ENCODE measurements around the gene IL22RA2.

The IL22RA2 gene

GRCh38 chr6:137115658-137116057 is 57.8 kb downstream of the IL22RA2 start:
- DNase-seq (ENCODE audit: low spot score): no peak
- Histone ChIP-seq H2BK12ac (ENCODE audit: low read length) (no peak overlapping the region), H3K18ac (ENCODE audit: low read length) (no peak overlapping the region)

GRCh38 chr6:137112067-137112355 is 61.4 kb downstream of the IL22RA2 start:
- no peak overlapping the region for H2AFZ ChIP-seq (ENCODE audit: low read length)
- H3K4ac ChIP-seq (ENCODE audit: low read length): no peak overlapping the region
- no peak for DNase-seq (ENCODE audit: low spot score)
- WGBS, 2 donors (ENCODE audit: extremely low coverage in 2 of 2, insufficient read length in 2 of 2, insufficient replicate concordance in 1 of 2): no CpG with 5 or more reads among the region's 5 CpGs
- no peak overlapping the region for H2BK15ac ChIP-seq (ENCODE audit: low read length)
- no peak overlapping the region for H2BK120ac ChIP-seq (ENCODE audit: low read depth, low read length)
- H3K79me1 ChIP-seq (ENCODE audit: low read depth, low read length): no peaks in the 10 kb centered on the region
- no peak overlapping the region for H3K9ac ChIP-seq (ENCODE audit: low read depth, low read length, poor library complexity)
- H3K18ac ChIP-seq (ENCODE audit: low read length): no peak overlapping the region
- no peak overlapping the region for H3K27ac ChIP-seq (replicated peaks; ENCODE audit: low read length)
- H3K9me3 ChIP-seq (replicated peaks in 1 of 2; ENCODE audit: control insufficient read depth in 2 of 2, insufficient read depth in 1 of 2, low read depth in 1 of 2, low read length in 2 of 2): peaks cover 0 to under 1% of the 10 kb centered on the region in 2 donors
- H4K8ac ChIP-seq (ENCODE audit: low read depth, low read length): no peak overlapping the region
- no peak overlapping the region for H3K4me3 ChIP-seq (ENCODE audit: low read length in 2 of 2)
- H4K91ac ChIP-seq (ENCODE audit: low read depth, low read length, poor library complexity): no peak overlapping the region
- H3K27me3 ChIP-seq (ENCODE audit: control insufficient read depth in 3 of 3, insufficient read depth in 3 of 3, low read depth in 1 of 3, low read length in 3 of 3): no peaks in the 10 kb centered on the region
- H2BK5ac ChIP-seq (ENCODE audit: low read length): no peak overlapping the region
- no peaks in the 10 kb centered on the region for H3K4me1 ChIP-seq (ENCODE audit: control insufficient read depth in 2 of 2, insufficient read depth in 1 of 2, low read depth in 1 of 2, low read length in 2 of 2)
- no peaks in the 10 kb centered on the region for H3K36me3 ChIP-seq (replicated peaks in 1 of 2; ENCODE audit: control insufficient read depth in 2 of 2, insufficient read depth in 2 of 2, low read length in 2 of 2)
- H3K14ac ChIP-seq (ENCODE audit: low read length): no peak overlapping the region
- no peak overlapping the region for H3K4me2 ChIP-seq (ENCODE audit: insufficient read depth, low read length, poor library complexity, severe bottlenecking)
- no peak overlapping the region for H2BK12ac ChIP-seq (ENCODE audit: low read length)
- no peak overlapping the region for H2AK5ac ChIP-seq (ENCODE audit: low read depth, low read length)
- no peak overlapping the region for H3K23ac ChIP-seq (ENCODE audit: low read depth, low read length, poor library complexity)

More at GRCh38 chr6:137115658-137116057, 57.8 kb downstream of the IL22RA2 start:
- Histone ChIP-seq H3K23ac (ENCODE audit: low read depth, low read length, poor library complexity) (no peak overlapping the region), H3K27ac (replicated peaks; ENCODE audit: low read length) (no peak overlapping the region), H3K9ac (ENCODE audit: low read depth, low read length, poor library complexity) (no peak overlapping the region), H2AK5ac (ENCODE audit: low read depth, low read length) (no peak overlapping the region), H2AFZ (ENCODE audit: low read length) (no peak overlapping the region), H3K4me3 (ENCODE audit: low read length in 2 of 2) (no peak overlapping the region), H3K4me1 (ENCODE audit: control insufficient read depth in 2 of 2, insufficient read depth in 1 of 2, low read depth in 1 of 2, low read length in 2 of 2) (peaks cover 0 to 2% of the 10 kb centered on the region in 2 donors), H3K4ac (ENCODE audit: low read length) (no peak overlapping the region), H3K36me3 (replicated peaks in 1 of 2; ENCODE audit: control insufficient read depth in 2 of 2, insufficient read depth in 2 of 2, low read length in 2 of 2) (no peaks in the 10 kb centered on the region), H3K79me1 (ENCODE audit: low read depth, low read length) (no peaks in the 10 kb centered on the region), H2BK5ac (ENCODE audit: low read length) (no peak overlapping the region), H4K8ac (ENCODE audit: low read depth, low read length) (no peak overlapping the region), H3K27me3 (ENCODE audit: control insufficient read depth in 3 of 3, insufficient read depth in 3 of 3, low read depth in 1 of 3, low read length in 3 of 3) (no peaks in the 10 kb centered on the region), H3K14ac (ENCODE audit: low read length) (no peak overlapping the region), H2BK120ac (ENCODE audit: low read depth, low read length) (no peak overlapping the region), H2BK15ac (ENCODE audit: low read length) (no peak overlapping the region), H3K4me2 (ENCODE audit: insufficient read depth, low read length, poor library complexity, severe bottlenecking) (no peak overlapping the region), H3K9me3 (replicated peaks in 1 of 2; ENCODE audit: control insufficient read depth in 2 of 2, insufficient read depth in 1 of 2, low read depth in 1 of 2, low read length in 2 of 2) (peaks cover 4 to 11% of the 10 kb centered on the region in 2 donors), H4K91ac (ENCODE audit: low read depth, low read length, poor library complexity) (no peak overlapping the region)
- no CpG with 5 or more reads among the region's 2 CpGs for WGBS, 2 donors (ENCODE audit: extremely low coverage in 2 of 2, insufficient read length in 2 of 2, insufficient replicate concordance in 1 of 2)

- H3K79me1 ChIP-seq (ENCODE audit: low read depth, low read length): no peaks in the 10 kb centered on the region
- no peak overlapping the region for H3K4me3 ChIP-seq (ENCODE audit: low read length in 2 of 2)
- no peak overlapping the region for H2BK120ac ChIP-seq (ENCODE audit: low read depth, low read length)
- H3K27ac ChIP-seq (replicated peaks; ENCODE audit: low read length): no peak overlapping the region
- no peak for DNase-seq (ENCODE audit: low spot score)
- H2BK5ac ChIP-seq (ENCODE audit: low read length): no peak overlapping the region
- no peak overlapping the region for H3K9ac ChIP-seq (ENCODE audit: low read depth, low read length, poor library complexity)
- H4K8ac ChIP-seq (ENCODE audit: low read depth, low read length): no peak overlapping the region
- no peak overlapping the region for H2AK5ac ChIP-seq (ENCODE audit: low read depth, low read length)
- no peak overlapping the region for H3K18ac ChIP-seq (ENCODE audit: low read length)
- H4K91ac ChIP-seq (ENCODE audit: low read depth, low read length, poor library complexity): no peak overlapping the region
- H3K27me3 ChIP-seq (ENCODE audit: control insufficient read depth in 3 of 3, insufficient read depth in 3 of 3, low read depth in 1 of 3, low read length in 3 of 3): no peaks in the 10 kb centered on the region
- no peaks in the 10 kb centered on the region for H3K4me1 ChIP-seq (ENCODE audit: control insufficient read depth in 2 of 2, insufficient read depth in 1 of 2, low read depth in 1 of 2, low read length in 2 of 2)
- no peak overlapping the region for H2AFZ ChIP-seq (ENCODE audit: low read length)
- H3K36me3 ChIP-seq (replicated peaks in 1 of 2; ENCODE audit: control insufficient read depth in 2 of 2, insufficient read depth in 2 of 2, low read length in 2 of 2): no peaks in the 10 kb centered on the region
- H3K9me3 ChIP-seq (replicated peaks in 1 of 2; ENCODE audit: control insufficient read depth in 2 of 2, insufficient read depth in 1 of 2, low read depth in 1 of 2, low read length in 2 of 2): no peaks in the 10 kb centered on the region
- H3K4me2 ChIP-seq (ENCODE audit: insufficient read depth, low read length, poor library complexity, severe bottlenecking): no peak overlapping the region
- H3K14ac ChIP-seq (ENCODE audit: low read length): no peak overlapping the region
- no CpG with 5 or more reads among the region's 2 CpGs for WGBS, 2 donors (ENCODE audit: extremely low coverage in 2 of 2, insufficient read length in 2 of 2, insufficient replicate concordance in 1 of 2)
- no peak overlapping the region for H2BK15ac ChIP-seq (ENCODE audit: low read length)
- no peak overlapping the region for H3K4ac ChIP-seq (ENCODE audit: low read length)
- no peak overlapping the region for H2BK12ac ChIP-seq (ENCODE audit: low read length)
- no peak overlapping the region for H3K23ac ChIP-seq (ENCODE audit: low read depth, low read length, poor library complexity)
These were observed 62.0 kb downstream of the IL22RA2 start for GRCh38 chr6:137111296-137112066.

DNA sequence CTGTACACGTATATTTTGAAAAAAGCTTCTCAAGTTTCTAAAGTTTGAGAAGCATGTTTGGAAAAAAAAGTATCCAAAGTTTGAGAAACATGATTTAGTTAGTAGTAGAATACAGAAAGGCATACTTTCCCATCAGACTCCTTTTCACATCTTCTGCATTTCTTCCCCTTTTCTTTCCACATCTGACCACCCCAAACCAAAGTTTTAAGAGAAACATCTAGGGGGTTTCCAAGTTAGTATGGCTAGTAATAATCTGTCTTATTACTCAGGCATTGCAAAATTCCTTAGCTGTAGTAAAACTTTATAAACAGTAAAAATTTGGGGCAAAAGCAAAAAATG is 65.7 kb downstream of the IL22RA2 start:
- Histone ChIP-seq H3K4ac (ENCODE audit: low read length) (no peak overlapping the region), H2BK5ac (ENCODE audit: low read length) (no peak overlapping the region), H3K9ac (ENCODE audit: low read depth, low read length, poor library complexity) (no peak overlapping the region), H2BK12ac (ENCODE audit: low read length) (no peak overlapping the region), H3K14ac (ENCODE audit: low read length) (no peak overlapping the region), H3K4me1 (ENCODE audit: control insufficient read depth in 2 of 2, insufficient read depth in 1 of 2, low read depth in 1 of 2, low read length in 2 of 2) (no peaks in the 10 kb centered on the region), H2AK5ac (ENCODE audit: low read depth, low read length) (no peak overlapping the region), H4K91ac (ENCODE audit: low read depth, low read length, poor library complexity) (no peak overlapping the region), H3K4me3 (ENCODE audit: low read length in 2 of 2) (no peak overlapping the region), H3K4me2 (ENCODE audit: insufficient read depth, low read length, poor library complexity, severe bottlenecking) (no peak overlapping the region), H3K27ac (replicated peaks; ENCODE audit: low read length) (no peak overlapping the region), H3K23ac (ENCODE audit: low read depth, low read length, poor library complexity) (no peak overlapping the region), H3K18ac (ENCODE audit: low read length) (no peak overlapping the region), H3K9me3 (replicated peaks in 1 of 2; ENCODE audit: control insufficient read depth in 2 of 2, insufficient read depth in 1 of 2, low read depth in 1 of 2, low read length in 2 of 2) (peaks cover 0 to 4% of the 10 kb centered on the region in 2 donors), H4K8ac (ENCODE audit: low read depth, low read length) (no peak overlapping the region), H3K36me3 (replicated peaks in 1 of 2; ENCODE audit: control insufficient read depth in 2 of 2, insufficient read depth in 2 of 2, low read length in 2 of 2) (peaks cover 0 to 2% of the 10 kb centered on the region in 2 donors), H3K27me3 (ENCODE audit: control insufficient read depth in 3 of 3, insufficient read depth in 3 of 3, low read depth in 1 of 3, low read length in 3 of 3) (no peaks in the 10 kb centered on the region), H3K79me1 (ENCODE audit: low read depth, low read length) (no peaks in the 10 kb centered on the region), H2AFZ (ENCODE audit: low read length) (no peak overlapping the region), H2BK15ac (ENCODE audit: low read length) (no peak overlapping the region), H2BK120ac (ENCODE audit: low read depth, low read length) (no peak overlapping the region)
- DNase-seq (ENCODE audit: low spot score): no peak
- no CpG with 5 or more reads among the region's 1 CpG for WGBS, 2 donors (ENCODE audit: extremely low coverage in 2 of 2, insufficient read length in 2 of 2, insufficient replicate concordance in 1 of 2)
